ENCODE data around the gene KCNJ9.

- TF ChIP-seq CTCF (IDR thresholded peaks at IDR 0.05) (no peak), JUN (CRISPR knock-in tag; IDR thresholded peaks at IDR 0.05) (no peak), CREB1 (CRISPR knock-in tag; IDR thresholded peaks at IDR 0.05) (no peak), ATF1 (CRISPR knock-in tag; IDR thresholded peaks at IDR 0.05) (no peak), TEAD4 (CRISPR knock-in tag; IDR thresholded peaks at IDR 0.05) (no peak), ETV6 (CRISPR knock-in tag; IDR thresholded peaks at IDR 0.05) (no peak)
- TF ChIP-seq, protein P1, sequence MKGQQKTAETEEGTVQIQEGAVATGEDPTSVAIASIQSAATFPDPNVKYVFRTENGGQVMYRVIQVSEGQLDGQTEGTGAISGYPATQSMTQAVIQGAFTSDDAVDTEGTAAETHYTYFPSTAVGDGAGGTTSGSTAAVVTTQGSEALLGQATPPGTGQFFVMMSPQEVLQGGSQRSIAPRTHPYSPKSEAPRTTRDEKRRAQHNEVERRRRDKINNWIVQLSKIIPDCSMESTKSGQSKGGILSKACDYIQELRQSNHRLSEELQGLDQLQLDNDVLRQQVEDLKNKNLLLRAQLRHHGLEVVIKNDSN (CRISPR knock-in tag; IDR thresholded peaks at IDR 0.05) = no peak
- TF ChIP-seq, protein P2, sequence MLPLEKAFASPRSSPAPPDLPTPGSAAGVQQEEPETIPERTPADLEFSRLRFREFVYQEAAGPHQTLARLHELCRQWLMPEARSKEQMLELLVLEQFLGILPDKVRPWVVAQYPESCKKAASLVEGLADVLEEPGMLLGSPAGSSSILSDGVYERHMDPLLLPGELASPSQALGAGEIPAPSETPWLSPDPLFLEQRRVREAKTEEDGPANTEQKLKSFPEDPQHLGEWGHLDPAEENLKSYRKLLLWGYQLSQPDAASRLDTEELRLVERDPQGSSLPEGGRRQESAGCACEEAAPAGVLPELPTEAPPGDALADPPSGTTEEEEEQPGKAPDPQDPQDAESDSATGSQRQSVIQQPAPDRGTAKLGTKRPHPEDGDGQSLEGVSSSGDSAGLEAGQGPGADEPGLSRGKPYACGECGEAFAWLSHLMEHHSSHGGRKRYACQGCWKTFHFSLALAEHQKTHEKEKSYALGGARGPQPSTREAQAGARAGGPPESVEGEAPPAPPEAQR (CRISPR knock-in tag; IDR thresholded peaks at IDR 0.05) = no peak
These were observed 19.7 kb upstream of the KCNJ9 start for GRCh38 chr1:160061369-160062229.
